Keratinocyte (primary cell): ENCODE results near the gene SIPA1L3.

ENCODE experiments used
- CTCF ChIP-seq, 3 experiments: IDR thresholded peaks in 1 of 3; conservative IDR thresholded peaks in 1 of 3; optimal IDR thresholded peaks in 1 of 3; 2 replicates in 2 of 3; 3 replicates in 1 of 3; pipeline versions ENCODE3 to v1.5.1; 2011; ENCODE audit warnings: low read length in 3 of 3, mild to moderate bottlenecking in 3 of 3, moderate library complexity in 2 of 3, control low read depth in 1 of 3, inconsistent platforms in 1 of 3; ENCODE audit not compliant: insufficient read depth in 2 of 3; ENCODE audit errors: extremely low read depth in 1 of 3
- EZH2 ChIP-seq: IDR thresholded peaks from one replicate; pipeline ENCODE4 v1.6.1; 2012; ENCODE audit warnings: inconsistent platforms, mild to moderate bottlenecking, low read length, moderate library complexity

DNA sequence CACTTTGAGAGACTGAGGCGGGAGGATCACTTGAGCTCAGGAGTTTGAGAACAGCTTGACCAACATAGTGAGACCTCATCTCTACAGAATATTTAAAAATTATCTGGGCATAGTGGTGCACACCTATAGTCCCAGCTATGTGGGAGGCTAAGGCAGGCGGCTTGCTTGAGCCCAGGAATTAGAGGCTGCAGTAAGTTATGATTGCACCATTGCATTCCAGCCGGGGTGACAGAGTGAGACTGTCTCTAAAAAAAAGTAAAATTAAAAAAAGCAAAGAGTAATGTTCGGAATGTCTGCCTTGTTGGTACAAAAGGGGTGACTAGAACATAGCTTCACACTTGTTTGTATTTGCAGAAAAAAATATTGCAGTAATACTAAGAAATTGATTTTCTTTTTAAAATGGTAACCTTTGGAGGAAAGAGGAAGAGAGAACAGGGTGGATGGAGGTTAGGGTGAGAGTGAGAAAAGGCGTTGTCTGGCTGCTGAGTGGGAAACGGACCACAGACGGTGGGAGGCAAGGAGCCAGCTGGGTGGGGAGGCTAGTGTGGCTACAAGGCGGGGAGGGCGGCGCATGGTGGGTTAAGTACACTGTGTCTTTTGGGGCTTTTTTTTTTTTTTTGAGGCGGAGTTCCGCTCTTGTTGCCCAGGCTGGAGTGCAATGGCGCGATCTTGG is 339.0 kb downstream of the SIPA1L3 start:
- TF ChIP-seq EZH2: no peak
- no peak for TF ChIP-seq CTCF (optimal IDR thresholded peaks at IDR 0.05 in 1 of 3, IDR thresholded peaks at IDR 0.05 in 1 of 3, conservative IDR thresholded peaks at IDR 0.05 in 1 of 3; ENCODE audit: extremely low read depth in 1 of 3, insufficient read depth in 2 of 3, low read length in 3 of 3)
